H1 (cell line): ENCODE results near the gene ADGB. TPM values are rescaled to one million over a fixed set of nuclear protein-coding genes. Genes with fewer than 3 reads are reported as not detected.
A peak's percentile ranks its signal among the peaks of the same experiment; 100 is the strongest.

Source experiments
- CTCF ChIA-PET: fragments of 300-600 bp; sonication (Branson Sonifier 250); formaldehyde crosslinking; loops from one replicate; lab custom pipeline; 2021; ENCODE audit not compliant: partially characterized antibody; lab: Charles Lee
- POLR2A ChIA-PET: fragments of 300-600 bp; sonication (Branson Sonifier 250); formaldehyde crosslinking; loops from one replicate; lab custom pipeline; 2021; ENCODE audit warnings: inconsistent platforms; ENCODE audit not compliant: partially characterized antibody; lab: Charles Lee
- DNase-seq, 2 experiments: peaks; one replicate each; pipeline versions ENCODE4 v3.0.0 to v3.0.0-alpha.2; 2010 to 2022; ENCODE audit warnings: low spot score in 2 of 2, low read depth in 1 of 2, mixed read lengths in 1 of 2
- FAIRE-seq: peaks from 2 replicates; lab custom pipeline; 2011; peaks lifted over from hg19 to GRCh38; lab: Jason Lieb, UNC
- H2AFZ ChIP-seq: 2 replicates; pipeline ENCODE4 v1.8.1; 2012; ENCODE audit warnings: low read length, inconsistent platforms
- H2AK5ac ChIP-seq: 2 replicates; pipeline ENCODE4 v1.6.1; 2013; ENCODE audit warnings: low read depth, low read length
- H2BK120ac ChIP-seq: replicated peaks from 2 replicates; pipeline ENCODE3; 2013; ENCODE audit warnings: low read depth, low read length, inconsistent platforms
- H2BK12ac ChIP-seq: 2 replicates; pipeline ENCODE4 v1.6.1; 2013; ENCODE audit warnings: low read depth, low read length
- H2BK15ac ChIP-seq: 2 replicates; pipeline ENCODE4 v1.6.1; 2013; ENCODE audit warnings: low read length
- H2BK20ac ChIP-seq: 2 replicates; pipeline ENCODE4 v1.6.1; 2013; ENCODE audit warnings: low read length
- H2BK5ac ChIP-seq: 2 replicates; pipeline ENCODE4 v1.6.1; 2013; ENCODE audit warnings: low read depth, low read length
- H3K14ac ChIP-seq: 2 replicates; pipeline ENCODE4 v1.6.1; 2013; ENCODE audit warnings: inconsistent platforms; ENCODE audit not compliant: insufficient read length
- H3K18ac ChIP-seq: 2 replicates; pipeline ENCODE4 v1.6.1; 2013; ENCODE audit warnings: low read length; ENCODE audit errors: extremely low read depth
- H3K23ac ChIP-seq: 2 replicates; pipeline ENCODE4 v1.6.1; 2013; ENCODE audit warnings: inconsistent platforms; ENCODE audit not compliant: insufficient read length
- H3K23me2 ChIP-seq: 2 replicates; pipeline ENCODE4 v1.6.1; 2013; ENCODE audit warnings: low read depth, low read length
- H3K27ac ChIP-seq: 2 replicates; pipeline ENCODE4 v1.6.1; 2011; ENCODE audit warnings: low read depth, low read length, inconsistent platforms
- H3K27me3 ChIP-seq, 4 experiments: replicated peaks in 1 of 4; 1 replicate in 1 of 4; 2 replicates in 3 of 4; pipeline versions ENCODE4 v1.6.1 to v1.8.1; 2011 to 2013; ENCODE audit warnings: low read length in 3 of 4, mild to moderate bottlenecking in 3 of 4, inconsistent platforms in 2 of 4, mixed read lengths in 2 of 4, moderate library complexity in 1 of 4; ENCODE audit not compliant: control insufficient read depth in 3 of 4, insufficient read depth in 3 of 4; ENCODE audit errors: extremely low read depth in 1 of 4
- H3K36me3 ChIP-seq, 4 experiments: 2 replicates each; pipeline versions ENCODE4 v1.6.1 to v1.8.1; 2011 to 2013; ENCODE audit warnings: mild to moderate bottlenecking in 4 of 4, low read length in 3 of 4, moderate library complexity in 2 of 4, control low read depth in 1 of 4, inconsistent platforms in 1 of 4; ENCODE audit not compliant: insufficient read depth in 4 of 4, control insufficient read depth in 2 of 4
- H3K4ac ChIP-seq: replicated peaks from 2 replicates; pipeline ENCODE3; 2013; ENCODE audit warnings: low read length, low read depth, mixed read lengths, inconsistent platforms; ENCODE audit not compliant: insufficient read length
- H3K4me1 ChIP-seq, 4 experiments: replicated peaks in 1 of 4; 1 replicate in 1 of 4; 2 replicates in 3 of 4; pipeline versions ENCODE4 v1.6.1 to v1.8.1; 2011 to 2013; ENCODE audit warnings: low read length in 3 of 4, inconsistent platforms in 2 of 4, mixed read lengths in 1 of 4; ENCODE audit not compliant: insufficient read depth in 4 of 4, control insufficient read depth in 3 of 4
- H3K4me2 ChIP-seq, 2 experiments: 2 replicates each; pipeline versions ENCODE4 v1.6.1 to v1.8.1; 2011 to 2013; ENCODE audit warnings: low read depth in 2 of 2, low read length in 2 of 2, control low read depth in 1 of 2, inconsistent platforms in 1 of 2, mild to moderate bottlenecking in 1 of 2; ENCODE audit not compliant: insufficient read depth in 1 of 2
- H3K4me3 ChIP-seq, 4 experiments: fragments of 200-600, 300-600 bp in 1 of 4; sonication (generic), shearing (Covaris generic), sonication (Bioruptor Twin) in 1 of 4; 2 replicates each; pipeline versions ENCODE4 v1.5.1 to v1.8.1; 2011 to 2016; ENCODE audit warnings: low read length in 4 of 4, low read depth in 3 of 4, control low read depth in 2 of 4, inconsistent platforms in 2 of 4, mild to moderate bottlenecking in 2 of 4, mixed read lengths in 1 of 4, moderate library complexity in 1 of 4; ENCODE audit not compliant: insufficient read depth in 2 of 4; ENCODE audit errors: extremely low read depth in 1 of 4
- H3K56ac ChIP-seq: replicated peaks from 2 replicates; pipeline ENCODE3; 2013; ENCODE audit warnings: low read depth, mild to moderate bottlenecking, mixed read lengths, low read length, inconsistent platforms; ENCODE audit not compliant: insufficient read length
- H3K79me1 ChIP-seq: 2 replicates; pipeline ENCODE4 v1.6.1; 2013; ENCODE audit warnings: low read depth, low read length, control low read depth
- H3K79me2 ChIP-seq, 2 experiments: 2 replicates each; pipeline versions ENCODE4 v1.6.1 to v1.8.1; 2012 to 2013; ENCODE audit warnings: low read length in 2 of 2, mild to moderate bottlenecking in 2 of 2, inconsistent platforms in 1 of 2; ENCODE audit not compliant: insufficient read depth in 2 of 2, control insufficient read depth in 1 of 2
- H3K9ac ChIP-seq, 4 experiments: replicated peaks in 1 of 4; 1 replicate in 1 of 4; 2 replicates in 3 of 4; pipeline versions ENCODE4 v1.6.1 to v1.8.1; 2011 to 2013; ENCODE audit warnings: low read depth in 3 of 4, low read length in 3 of 4, control low read depth in 2 of 4, mild to moderate bottlenecking in 2 of 4, moderate library complexity in 2 of 4, inconsistent platforms in 1 of 4; ENCODE audit errors: extremely low read depth in 1 of 4
- H3K9me3 ChIP-seq, 2 experiments: 2 replicates each; pipeline versions ENCODE4 v1.6.1 to v1.8.1; 2012 to 2013; ENCODE audit warnings: mild to moderate bottlenecking in 2 of 2, moderate library complexity in 2 of 2, control low read depth in 1 of 2, inconsistent platforms in 1 of 2, low read depth in 1 of 2, low read length in 1 of 2, mixed read lengths in 1 of 2; ENCODE audit not compliant: insufficient read depth in 2 of 2
- H4K20me1 ChIP-seq, 2 experiments: replicated peaks in 1 of 2; 2 replicates each; pipeline versions ENCODE3 to v1.8.1; 2011 to 2013; ENCODE audit warnings: inconsistent platforms in 2 of 2, low read length in 2 of 2, mild to moderate bottlenecking in 1 of 2; ENCODE audit not compliant: insufficient read depth in 2 of 2, control insufficient read depth in 1 of 2
- H4K5ac ChIP-seq: 2 replicates; pipeline ENCODE4 v1.6.1; 2013; ENCODE audit warnings: low read length, low read depth, mixed read lengths, inconsistent platforms; ENCODE audit not compliant: insufficient read length
- H4K8ac ChIP-seq: 2 replicates; pipeline ENCODE4 v1.8.0; 2013; ENCODE audit warnings: mild to moderate bottlenecking, moderate library complexity, low read length, inconsistent platforms; ENCODE audit not compliant: insufficient read depth; ENCODE audit errors: extremely low read depth
- H4K91ac ChIP-seq: replicated peaks from 2 replicates; pipeline ENCODE3; 2013; ENCODE audit warnings: low read length, mixed read lengths, inconsistent platforms; ENCODE audit not compliant: insufficient read length
- CTBP2 ChIP-seq: IDR thresholded peaks from 2 replicates; pipeline ENCODE4 v1.7.0; 2011; ENCODE audit warnings: borderline replicate concordance, mild to moderate bottlenecking, moderate library complexity, mixed read lengths, low read length; ENCODE audit not compliant: insufficient read depth, insufficient read length
- NANOG ChIP-seq: IDR thresholded peaks from 2 replicates; pipeline ENCODE4 v1.6.1; 2011; ENCODE audit warnings: low read length, low read depth, mild to moderate bottlenecking, inconsistent platforms; ENCODE audit not compliant: insufficient read depth, poor library complexity, severe bottlenecking
- SIX5 ChIP-seq: IDR thresholded peaks from 2 replicates; pipeline ENCODE4 v1.6.1; 2011; ENCODE audit warnings: mild to moderate bottlenecking, low read depth, low read length
- TAF7 ChIP-seq: optimal IDR thresholded peaks from 2 replicates; pipeline ENCODE3; 2011; ENCODE audit warnings: low read depth, mild to moderate bottlenecking, inconsistent platforms, low read length, moderate library complexity, borderline replicate concordance
- TBP ChIP-seq: IDR thresholded peaks from 2 replicates; pipeline ENCODE4 v1.6.1; 2011; ENCODE audit warnings: low read depth, low read length, improper control_type of control experiment
- TEAD4 ChIP-seq: IDR thresholded peaks from 2 replicates; pipeline ENCODE4 v1.6.1; 2012; ENCODE audit warnings: low read depth, low read length, inconsistent platforms, mixed read lengths
- WGBS, 2 experiments: shearing (Covaris generic) in 1 of 2; methylation state at CpG; one replicate each; pipeline versions ENCODE4 v1.1.6 to v1.1.7; 2013 to 2015; ENCODE audit warnings: low lambda C conversion rate in 2 of 2, mixed read lengths in 2 of 2, inconsistent platforms in 1 of 2, low coverage in 1 of 2, missing lambda C conversion rate in 1 of 2; ENCODE audit not compliant: insufficient replicate concordance in 2 of 2, insufficient coverage in 1 of 2, insufficient read length in 1 of 2; ENCODE audit errors: extremely low coverage in 1 of 2, missing lambda C conversion rate in 1 of 2; 5-methylcytosine and 5-hydroxymethylcytosine counted together
- polyA plus RNA-seq, 7 experiments: library from polyadenylated mRNA; depleted of rRNA in 3 of 7; stranded (reverse) in 5 of 7; unstranded in 2 of 7; fragments of >200 nt in 5 of 7; fragments of 200-250 nt in 2 of 7; gene quantifications; 1 replicate in 5 of 7; 2 replicates in 1 of 7; 4 replicates in 1 of 7; pipeline versions ENCODE4 v1.2.1 to v1.2.3, GENCODE V29; 2011 to 2013; ENCODE audit warnings: missing spikeins in 2 of 7, mixed read lengths in 2 of 7
- total RNA-seq: library from RNA; stranded (reverse); fragmentation: NEBNext Ultra II Directional; extraction: Animal tissue kit (Norgen Biotek cat#: 25700); gene quantifications from 2 replicates; pipeline ENCODE4 v1.2.1, GENCODE V29; 2021

Gene ADGB
- total and polyA plus RNA-seq, 2 of the 8 experiments (the other 6 are each of a cell fraction or from before 2014, with no cell fraction given), result not detected

GRCh38 chr6:146829792-146830565 is 231.2 kb downstream of the ADGB start:
- no peak overlapping the region for H3K14ac ChIP-seq
- no peak overlapping the region for H2BK120ac ChIP-seq
- DNase-seq (no peak), FAIRE-seq (no peak)
- no peak overlapping the region for H3K4ac ChIP-seq
- H3K9ac ChIP-seq, result no peak overlapping the region
- H3K4me3 ChIP-seq, result peak overlapping the region in 1 of 4 experiments; percentile 18; a peak in 1 of 8 replicates
- H4K91ac ChIP-seq, result no peak overlapping the region
- no peaks in the 10 kb centered on the region for H3K79me1 ChIP-seq
- no peaks in the 10 kb centered on the region for H3K79me2 ChIP-seq
- H3K9me3 ChIP-seq, result no peaks in the 10 kb centered on the region
- H4K8ac ChIP-seq, result no peak overlapping the region
- no peak overlapping the region for H2BK5ac ChIP-seq
- ChIA-PET CTCF (interaction anchor here (1.4 kb wide), 1 partner anchor 21 kb away, joined by 3 read pairs; no protein-coding TSS in a partner anchor), POLR2A (no interaction called here)
- 56% methylated on average over 1 of the region's 1 CpG; no CpG with 5 or more reads in 1 of the 2 experiments for WGBS, 2 experiments
- no peaks in the 10 kb centered on the region for H3K23me2 ChIP-seq
- no peak overlapping the region for H3K4me2 ChIP-seq
- H3K23ac ChIP-seq, result no peak overlapping the region
- no peak overlapping the region for H3K27ac ChIP-seq
- no peak overlapping the region; the same call in 1 of the 2 replicates for H2AK5ac ChIP-seq
- no peak overlapping the region for H2BK15ac ChIP-seq
- H3K18ac ChIP-seq, result 0 out of 2 replicates have a peak overlapping the region, but pooled peaks have one; percentile 49
- H3K4me1 ChIP-seq, result peaks cover 0 to 14% (median 4%) of the 10 kb centered on the region in 4 experiments; a peak in 4 of 7 replicates
- no peak overlapping the region for H2AFZ ChIP-seq
- peak overlapping the region; percentile 66 for H4K5ac ChIP-seq
- no peaks in the 10 kb centered on the region for H3K36me3 ChIP-seq
- H3K56ac ChIP-seq, result no peak overlapping the region
- H4K20me1 ChIP-seq, result no peaks in the 10 kb centered on the region
- H3K27me3 ChIP-seq, result no peaks in the 10 kb centered on the region
- H2BK20ac ChIP-seq, result 0 out of 2 replicates have a peak overlapping the region, but pooled peaks have one; percentile 57
- H2BK12ac ChIP-seq, result no peak overlapping the region
- TF ChIP-seq TAF7 (no peak), SIX5 (no peak), TBP (no peak), CTBP2 (no peak), NANOG (no peak), TEAD4 (0 out of 2 replicates have a peak, but pooled peaks have one; percentile 3)
